Lower leg skin (tissue), 3 donors: ENCODE data around the gene GTF3C4.

Experiments
- POLR2A ChIP-seq, 2 donors: fragments of 450-650 bp; IDR thresholded peaks; one replicate each; pipeline ENCODE4 v1.6.1; 2016 to 2017; ENCODE audit warnings: antibody characterized with exemption in 2 of 2, mild to moderate bottlenecking in 1 of 2, moderate library complexity in 1 of 2
- TF ChIP-seq, protein P1 (sequence below), 3 donors: fragments of 450-650 bp; IDR thresholded peaks; one replicate each; pipeline ENCODE4 v1.5.1; 2016; ENCODE audit warnings: antibody characterized with exemption in 3 of 3, mild to moderate bottlenecking in 3 of 3, moderate library complexity in 2 of 3

DNA sequence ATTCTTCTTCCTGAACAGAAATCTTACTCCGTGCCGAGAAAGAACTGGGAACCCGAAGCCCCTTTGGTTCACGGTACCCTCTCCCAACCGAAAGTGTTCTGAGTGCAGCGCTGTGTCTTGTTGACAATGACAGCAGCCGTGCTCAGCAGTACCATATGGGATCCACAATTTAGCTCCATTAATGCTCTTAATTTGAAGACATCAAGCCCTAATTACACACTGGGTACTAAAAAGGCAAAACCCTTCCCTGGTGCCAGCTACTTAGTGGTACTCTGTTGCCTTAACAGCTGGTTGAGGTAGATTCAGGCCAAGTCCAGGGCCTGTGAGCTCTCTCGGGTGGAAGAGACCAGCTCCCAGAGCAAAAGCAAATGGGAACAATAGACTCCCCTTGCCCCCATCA, 25.0 kb upstream of the GTF3C4 start:
- TF ChIP-seq, protein P1, sequence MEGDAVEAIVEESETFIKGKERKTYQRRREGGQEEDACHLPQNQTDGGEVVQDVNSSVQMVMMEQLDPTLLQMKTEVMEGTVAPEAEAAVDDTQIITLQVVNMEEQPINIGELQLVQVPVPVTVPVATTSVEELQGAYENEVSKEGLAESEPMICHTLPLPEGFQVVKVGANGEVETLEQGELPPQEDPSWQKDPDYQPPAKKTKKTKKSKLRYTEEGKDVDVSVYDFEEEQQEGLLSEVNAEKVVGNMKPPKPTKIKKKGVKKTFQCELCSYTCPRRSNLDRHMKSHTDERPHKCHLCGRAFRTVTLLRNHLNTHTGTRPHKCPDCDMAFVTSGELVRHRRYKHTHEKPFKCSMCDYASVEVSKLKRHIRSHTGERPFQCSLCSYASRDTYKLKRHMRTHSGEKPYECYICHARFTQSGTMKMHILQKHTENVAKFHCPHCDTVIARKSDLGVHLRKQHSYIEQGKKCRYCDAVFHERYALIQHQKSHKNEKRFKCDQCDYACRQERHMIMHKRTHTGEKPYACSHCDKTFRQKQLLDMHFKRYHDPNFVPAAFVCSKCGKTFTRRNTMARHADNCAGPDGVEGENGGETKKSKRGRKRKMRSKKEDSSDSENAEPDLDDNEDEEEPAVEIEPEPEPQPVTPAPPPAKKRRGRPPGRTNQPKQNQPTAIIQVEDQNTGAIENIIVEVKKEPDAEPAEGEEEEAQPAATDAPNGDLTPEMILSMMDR (IDR thresholded peaks at IDR 0.05), result no peak
- no peak for TF ChIP-seq POLR2A (IDR thresholded peaks at IDR 0.05)
